Measurements from ENCODE around the gene RPL10. TPM values are rescaled to one million over a fixed set of nuclear protein-coding genes. Genes with fewer than 3 reads are reported as not detected.
A peak's percentile ranks its signal among the peaks of the same experiment; 100 is the strongest.

RPL10 gene
- total RNA-seq, 1 experiment from 2014 or later, result 2,466 TPM

DNA sequence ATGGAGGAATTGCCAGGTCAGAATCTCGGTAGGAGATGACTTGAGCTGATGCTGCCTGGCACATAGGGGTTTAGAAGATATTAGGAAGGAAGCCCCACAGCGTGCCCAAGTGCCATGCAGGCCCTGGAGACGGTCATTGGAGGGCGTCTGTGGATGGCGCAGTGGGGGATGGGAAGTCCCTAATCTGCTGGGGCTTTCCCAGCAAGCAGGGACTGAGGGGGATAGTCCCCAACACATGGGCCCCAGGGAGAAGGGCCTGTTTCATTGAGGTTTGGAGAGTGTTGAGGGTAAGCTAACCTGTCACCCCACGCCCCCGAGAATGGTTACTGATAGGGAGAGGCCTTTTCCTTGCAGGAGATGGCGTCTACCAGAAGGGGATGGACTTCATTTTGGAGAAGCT, 21.0 kb downstream of the RPL10 start:
- Histone ChIP-seq H3K27me3 (ENCODE audit: control insufficient read depth, insufficient read depth, low read length) (no peaks in the 10 kb centered on the region), H3K4me3 (ENCODE audit: low read depth in 2 of 2, low read length in 2 of 2) (no peak overlapping the region), H3K9me3 (ENCODE audit: control insufficient read depth, insufficient read depth, low read depth, low read length) (no peaks in the 10 kb centered on the region), H3K27ac (ENCODE audit: low read length) (no peak overlapping the region), H3K36me3 (ENCODE audit: control insufficient read depth, insufficient read depth, low read length) (no peaks in the 10 kb centered on the region), H3K4me1 (ENCODE audit: control insufficient read depth, insufficient read depth, low read length) (no peaks in the 10 kb centered on the region)
- intact Hi-C loops (cut with micrococcal nuclease; ENCODE audit: unreplicated experiment) (no loop called here), in situ Hi-C loops (cut with HindIII; ENCODE audit: low pct_unique_long_range_greater_than_20kb, low sequenced_read_pairs) (no loop called here)
- DNase-seq (ENCODE audit: low read depth, low spot score) (no peak), ATAC-seq (peak; percentile 11; the same call in 1 of the 2 replicates)
- CTCF ChIA-PET, result no interaction called here
- TF ChIP-seq, protein P1, sequence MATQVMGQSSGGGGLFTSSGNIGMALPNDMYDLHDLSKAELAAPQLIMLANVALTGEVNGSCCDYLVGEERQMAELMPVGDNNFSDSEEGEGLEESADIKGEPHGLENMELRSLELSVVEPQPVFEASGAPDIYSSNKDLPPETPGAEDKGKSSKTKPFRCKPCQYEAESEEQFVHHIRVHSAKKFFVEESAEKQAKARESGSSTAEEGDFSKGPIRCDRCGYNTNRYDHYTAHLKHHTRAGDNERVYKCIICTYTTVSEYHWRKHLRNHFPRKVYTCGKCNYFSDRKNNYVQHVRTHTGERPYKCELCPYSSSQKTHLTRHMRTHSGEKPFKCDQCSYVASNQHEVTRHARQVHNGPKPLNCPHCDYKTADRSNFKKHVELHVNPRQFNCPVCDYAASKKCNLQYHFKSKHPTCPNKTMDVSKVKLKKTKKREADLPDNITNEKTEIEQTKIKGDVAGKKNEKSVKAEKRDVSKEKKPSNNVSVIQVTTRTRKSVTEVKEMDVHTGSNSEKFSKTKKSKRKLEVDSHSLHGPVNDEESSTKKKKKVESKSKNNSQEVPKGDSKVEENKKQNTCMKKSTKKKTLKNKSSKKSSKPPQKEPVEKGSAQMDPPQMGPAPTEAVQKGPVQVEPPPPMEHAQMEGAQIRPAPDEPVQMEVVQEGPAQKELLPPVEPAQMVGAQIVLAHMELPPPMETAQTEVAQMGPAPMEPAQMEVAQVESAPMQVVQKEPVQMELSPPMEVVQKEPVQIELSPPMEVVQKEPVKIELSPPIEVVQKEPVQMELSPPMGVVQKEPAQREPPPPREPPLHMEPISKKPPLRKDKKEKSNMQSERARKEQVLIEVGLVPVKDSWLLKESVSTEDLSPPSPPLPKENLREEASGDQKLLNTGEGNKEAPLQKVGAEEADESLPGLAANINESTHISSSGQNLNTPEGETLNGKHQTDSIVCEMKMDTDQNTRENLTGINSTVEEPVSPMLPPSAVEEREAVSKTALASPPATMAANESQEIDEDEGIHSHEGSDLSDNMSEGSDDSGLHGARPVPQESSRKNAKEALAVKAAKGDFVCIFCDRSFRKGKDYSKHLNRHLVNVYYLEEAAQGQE (IDR thresholded peaks at IDR 0.05; ENCODE audit: insufficient read depth in 1 of 2, low read depth in 2 of 2, low read length in 1 of 2), result no peak
- TF ChIP-seq, protein P2, sequence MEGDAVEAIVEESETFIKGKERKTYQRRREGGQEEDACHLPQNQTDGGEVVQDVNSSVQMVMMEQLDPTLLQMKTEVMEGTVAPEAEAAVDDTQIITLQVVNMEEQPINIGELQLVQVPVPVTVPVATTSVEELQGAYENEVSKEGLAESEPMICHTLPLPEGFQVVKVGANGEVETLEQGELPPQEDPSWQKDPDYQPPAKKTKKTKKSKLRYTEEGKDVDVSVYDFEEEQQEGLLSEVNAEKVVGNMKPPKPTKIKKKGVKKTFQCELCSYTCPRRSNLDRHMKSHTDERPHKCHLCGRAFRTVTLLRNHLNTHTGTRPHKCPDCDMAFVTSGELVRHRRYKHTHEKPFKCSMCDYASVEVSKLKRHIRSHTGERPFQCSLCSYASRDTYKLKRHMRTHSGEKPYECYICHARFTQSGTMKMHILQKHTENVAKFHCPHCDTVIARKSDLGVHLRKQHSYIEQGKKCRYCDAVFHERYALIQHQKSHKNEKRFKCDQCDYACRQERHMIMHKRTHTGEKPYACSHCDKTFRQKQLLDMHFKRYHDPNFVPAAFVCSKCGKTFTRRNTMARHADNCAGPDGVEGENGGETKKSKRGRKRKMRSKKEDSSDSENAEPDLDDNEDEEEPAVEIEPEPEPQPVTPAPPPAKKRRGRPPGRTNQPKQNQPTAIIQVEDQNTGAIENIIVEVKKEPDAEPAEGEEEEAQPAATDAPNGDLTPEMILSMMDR (IDR thresholded peaks at IDR 0.05), result no peak
- TF ChIP-seq POLR2AphosphoS5 (IDR thresholded peaks at IDR 0.05; ENCODE audit: low read depth, low read length) (no peak), SIN3A (IDR thresholded peaks at IDR 0.05; ENCODE audit: borderline replicate concordance, insufficient read depth, low read depth, low read length) (no peak), TCF7L2 (IDR thresholded peaks at IDR 0.05; ENCODE audit: low read depth, low read length) (no peak)
- POLR2A ChIA-PET, result no interaction called here
- no TSS peak for BruUV-seq (replicated peaks)

DNA sequence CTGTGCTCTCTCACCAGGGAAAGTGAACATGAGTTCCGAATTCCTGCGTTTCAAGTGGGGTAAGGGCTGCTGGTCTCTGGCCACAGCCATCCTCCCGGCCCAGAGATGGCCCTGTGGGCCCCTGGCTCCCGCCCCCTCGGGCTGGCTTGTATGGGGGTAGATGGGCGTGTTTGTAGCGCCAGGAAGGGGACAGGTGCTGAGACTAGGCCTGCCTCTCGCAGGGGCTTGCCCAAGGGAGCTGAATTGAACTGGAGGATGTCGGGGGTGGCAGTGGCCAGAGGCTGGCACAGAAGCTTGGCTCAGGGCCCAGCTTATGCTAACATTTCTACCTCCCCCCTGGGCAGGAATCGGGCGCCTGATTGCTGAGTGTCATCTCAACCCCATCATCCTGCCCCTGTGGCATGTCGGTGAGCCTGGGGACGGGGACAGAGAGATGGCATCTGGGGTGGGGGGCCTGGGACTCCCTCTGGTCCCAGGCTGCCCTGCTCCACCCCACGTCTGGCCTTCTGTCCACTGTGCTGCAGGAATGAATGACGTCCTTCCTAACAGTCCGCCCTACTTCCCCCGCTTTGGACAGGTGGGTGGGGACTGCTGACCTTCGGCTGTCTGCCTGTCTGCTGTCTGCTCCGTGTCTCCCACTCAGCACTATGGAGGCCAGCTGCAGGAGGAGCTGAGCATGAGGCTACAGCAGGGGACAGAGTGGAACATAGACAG, 21.7 kb downstream of the RPL10 start:
- ATAC-seq (peak; percentile 18; the same call in 1 of the 2 replicates), DNase-seq (ENCODE audit: low read depth, low spot score) (no peak)
- Histone ChIP-seq H3K27ac (ENCODE audit: low read length) (no peak overlapping the region), H3K4me1 (ENCODE audit: control insufficient read depth, insufficient read depth, low read length) (no peaks in the 10 kb centered on the region), H3K9me3 (ENCODE audit: control insufficient read depth, insufficient read depth, low read depth, low read length) (no peaks in the 10 kb centered on the region), H3K36me3 (ENCODE audit: control insufficient read depth, insufficient read depth, low read length) (no peaks in the 10 kb centered on the region), H3K4me3 (ENCODE audit: low read depth in 2 of 2, low read length in 2 of 2) (no peak overlapping the region), H3K27me3 (ENCODE audit: control insufficient read depth, insufficient read depth, low read length) (no peaks in the 10 kb centered on the region)
- in situ Hi-C loops (cut with HindIII; ENCODE audit: low pct_unique_long_range_greater_than_20kb, low sequenced_read_pairs), result no loop called here
- POLR2A ChIA-PET, result no interaction called here
- no TSS peak for BruUV-seq (replicated peaks)
- CTCF ChIA-PET, result no interaction called here
- TF ChIP-seq, protein P1 (IDR thresholded peaks at IDR 0.05; ENCODE audit: insufficient read depth in 1 of 2, low read depth in 2 of 2, low read length in 1 of 2), result no peak
- TF ChIP-seq, protein P2 (IDR thresholded peaks at IDR 0.05), result no peak
- no peak for TF ChIP-seq SIN3A (IDR thresholded peaks at IDR 0.05; ENCODE audit: borderline replicate concordance, insufficient read depth, low read depth, low read length)
- no peak for TF ChIP-seq POLR2AphosphoS5 (IDR thresholded peaks at IDR 0.05; ENCODE audit: low read depth, low read length)
- TF ChIP-seq TCF7L2 (IDR thresholded peaks at IDR 0.05; ENCODE audit: low read depth, low read length), result no peak
- intact Hi-C loops (cut with micrococcal nuclease; ENCODE audit: unreplicated experiment), result no loop called here
